Measurements from ENCODE around the gene SPEM1.

SPEM1 gene

GRCh38 chr17:7443499-7444485 is 23.7 kb downstream of the SPEM1 start:
- in situ Hi-C loops (cut with HindIII; ENCODE audit: low sequenced_read_pairs): no loop called here
- DNase-seq (ENCODE audit: low read depth, low spot score): peak; percentile 47
- no peak overlapping the region for H3K4me3 ChIP-seq (ENCODE audit: low read depth, low read length)
- TF ChIP-seq CTCF (IDR thresholded peaks at IDR 0.05; ENCODE audit: low read depth, low read length): no peak

GRCh38 chr17:7444682-7445618 is 24.8 kb downstream of the SPEM1 start, which contains the start of gene CHRNB1:
Gene CHRNB1 (plus strand): TSS chr17:7445061. CDS start chr17:7445128, 67 bp downstream.
- DNase-seq (ENCODE audit: low read depth, low spot score): peak; percentile 10
- peak within 1 kb of the TSS; percentile 29 for H3K4me3 ChIP-seq (ENCODE audit: low read depth, low read length)
- in situ Hi-C loops (cut with HindIII; ENCODE audit: low sequenced_read_pairs): no loop called here
- TF ChIP-seq CTCF (IDR thresholded peaks at IDR 0.05; ENCODE audit: low read depth, low read length): no peak

- in situ Hi-C loops (cut with HindIII; ENCODE audit: low sequenced_read_pairs): no loop called here
- no peak for TF ChIP-seq CTCF (IDR thresholded peaks at IDR 0.05; ENCODE audit: low read depth, low read length)
- no peak for DNase-seq (ENCODE audit: low read depth, low spot score)
- peak overlapping the region; percentile 29 for H3K4me3 ChIP-seq (ENCODE audit: low read depth, low read length)
These were observed 25.5 kb downstream of the SPEM1 start for GRCh38 chr17:7445619-7445968.

- DNase-seq (ENCODE audit: low read depth, low spot score): no peak
- TF ChIP-seq CTCF (IDR thresholded peaks at IDR 0.05; ENCODE audit: low read depth, low read length): no peak
- in situ Hi-C loops (cut with HindIII; ENCODE audit: low sequenced_read_pairs): no loop called here
- H3K4me3 ChIP-seq (ENCODE audit: low read depth, low read length): no peak overlapping the region
These were observed 28.3 kb downstream of the SPEM1 start for GRCh38 chr17:7448461-7448860.

- DNase-seq (ENCODE audit: low read depth, low spot score): no peak
- no peak for TF ChIP-seq CTCF (IDR thresholded peaks at IDR 0.05; ENCODE audit: low read depth, low read length)
- no peak overlapping the region for H3K4me3 ChIP-seq (ENCODE audit: low read depth, low read length)
- in situ Hi-C loops (cut with HindIII; ENCODE audit: low sequenced_read_pairs): no loop called here
These were observed 39.9 kb downstream of the SPEM1 start for GRCh38 chr17:7459961-7460545.
